Cardiac fibroblast (primary cell): Measurements from ENCODE around the gene FCN3.
"Not testable (repeated sequence)": the region's sequence is repeated elsewhere in the genome, so short reads cannot be mapped to it uniquely, and the experiment has no call there.

ENCODE experiments used
- DNase-seq, 2 donors: peaks; one replicate each; pipeline versions ENCODE4 v3.0.0 to v3.0.0-alpha.2; 2010; ENCODE audit warnings: low read depth in 2 of 2
- H3K4me3 ChIP-seq, 2 donors: replicated peaks in 1 of 2; 1 replicate in 1 of 2; 2 replicates in 1 of 2; pipeline ENCODE4 v1.5.1; 2011; ENCODE audit warnings: low read depth in 2 of 2, low read length in 2 of 2, mild to moderate bottlenecking in 2 of 2, moderate library complexity in 1 of 2
- TF ChIP-seq, protein P1 (sequence below): IDR thresholded peaks from one replicate; pipeline ENCODE4 v1.5.1; 2011; ENCODE audit warnings: low read depth, mild to moderate bottlenecking, low read length, inconsistent platforms

Gene FCN3

GRCh38 chr1:27413004-27413403, 38.4 kb upstream of the FCN3 start:
- no peak for DNase-seq
- TF ChIP-seq, protein P1, sequence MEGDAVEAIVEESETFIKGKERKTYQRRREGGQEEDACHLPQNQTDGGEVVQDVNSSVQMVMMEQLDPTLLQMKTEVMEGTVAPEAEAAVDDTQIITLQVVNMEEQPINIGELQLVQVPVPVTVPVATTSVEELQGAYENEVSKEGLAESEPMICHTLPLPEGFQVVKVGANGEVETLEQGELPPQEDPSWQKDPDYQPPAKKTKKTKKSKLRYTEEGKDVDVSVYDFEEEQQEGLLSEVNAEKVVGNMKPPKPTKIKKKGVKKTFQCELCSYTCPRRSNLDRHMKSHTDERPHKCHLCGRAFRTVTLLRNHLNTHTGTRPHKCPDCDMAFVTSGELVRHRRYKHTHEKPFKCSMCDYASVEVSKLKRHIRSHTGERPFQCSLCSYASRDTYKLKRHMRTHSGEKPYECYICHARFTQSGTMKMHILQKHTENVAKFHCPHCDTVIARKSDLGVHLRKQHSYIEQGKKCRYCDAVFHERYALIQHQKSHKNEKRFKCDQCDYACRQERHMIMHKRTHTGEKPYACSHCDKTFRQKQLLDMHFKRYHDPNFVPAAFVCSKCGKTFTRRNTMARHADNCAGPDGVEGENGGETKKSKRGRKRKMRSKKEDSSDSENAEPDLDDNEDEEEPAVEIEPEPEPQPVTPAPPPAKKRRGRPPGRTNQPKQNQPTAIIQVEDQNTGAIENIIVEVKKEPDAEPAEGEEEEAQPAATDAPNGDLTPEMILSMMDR = no peak
- no peak overlapping the region for H3K4me3 ChIP-seq

DNA sequence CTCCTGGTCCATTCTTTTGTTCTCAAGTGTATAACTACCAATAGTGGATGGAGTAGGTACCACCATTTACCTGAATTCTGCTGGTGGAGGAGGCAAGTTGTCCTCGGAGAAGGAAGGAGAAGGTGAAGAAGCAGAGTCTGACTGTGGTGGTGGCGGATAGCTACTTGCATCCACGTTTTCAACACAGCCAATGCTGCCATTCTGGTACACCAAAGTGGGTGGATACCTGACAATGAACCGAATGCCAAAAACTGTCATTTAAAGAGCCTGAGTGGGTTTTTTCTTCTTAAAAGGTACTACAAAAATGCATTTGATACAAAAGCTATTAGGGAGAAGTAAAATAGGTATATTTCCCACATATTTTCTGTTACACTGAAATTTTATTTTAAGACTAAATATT, 37.9 kb upstream of the FCN3 start:
- no peak for DNase-seq
- TF ChIP-seq, protein P1 = no peak
- no peak overlapping the region for H3K4me3 ChIP-seq

- no peak overlapping the region for H3K4me3 ChIP-seq
- no peak for DNase-seq
- TF ChIP-seq, protein P1 = no peak
Measured at GRCh38 chr1:27410709-27411108, 36.1 kb upstream of the FCN3 start.

DNA sequence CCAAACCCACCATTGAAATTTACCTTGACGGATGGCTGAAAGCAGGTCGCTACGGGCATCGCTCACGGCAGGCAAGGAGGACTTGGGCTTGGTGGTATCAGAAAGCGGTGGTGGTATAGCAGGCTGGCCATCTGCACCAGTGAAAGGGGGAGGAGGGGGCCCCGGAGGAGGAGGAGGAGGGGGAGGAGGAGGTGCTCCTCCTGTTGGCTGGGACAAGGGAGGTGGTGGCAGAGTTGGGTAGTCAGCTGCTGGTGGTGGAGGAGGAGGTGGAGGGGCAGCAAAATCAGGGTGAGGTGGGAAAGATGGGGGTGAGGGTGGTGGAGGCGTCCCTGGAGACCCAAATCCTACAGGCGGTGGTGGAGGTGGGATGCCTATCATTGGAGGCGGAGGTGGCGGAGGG, 35.0 kb upstream of the FCN3 start:
- TF ChIP-seq, protein P1 = no peak
- DNase-seq = no peak
- H3K4me3 ChIP-seq = no peak overlapping the region

DNA sequence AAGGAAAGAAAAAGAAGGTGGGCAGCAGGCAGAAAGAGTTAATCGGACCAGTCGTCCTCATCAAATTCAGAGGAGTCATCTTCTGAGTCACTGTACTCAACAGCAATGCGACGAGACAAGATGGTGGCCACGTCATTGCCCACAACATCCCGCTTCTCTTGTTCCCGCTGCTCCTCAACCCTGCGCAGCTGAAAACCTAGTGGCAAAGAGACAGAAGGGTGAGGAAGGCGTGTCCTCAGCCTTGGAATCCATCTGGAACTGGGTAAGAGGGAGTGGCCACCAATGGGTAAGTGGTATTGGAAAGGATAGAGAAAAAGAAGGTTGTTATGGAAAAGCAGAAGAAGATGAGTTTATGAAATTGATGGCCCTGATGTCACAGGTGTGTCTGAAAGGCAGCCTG, 33.5 kb upstream of the FCN3 start:
- TF ChIP-seq, protein P1 = no peak
- H3K4me3 ChIP-seq = no peak overlapping the region
- peak in 1 of 2 donors; percentile 49 for DNase-seq

DNA sequence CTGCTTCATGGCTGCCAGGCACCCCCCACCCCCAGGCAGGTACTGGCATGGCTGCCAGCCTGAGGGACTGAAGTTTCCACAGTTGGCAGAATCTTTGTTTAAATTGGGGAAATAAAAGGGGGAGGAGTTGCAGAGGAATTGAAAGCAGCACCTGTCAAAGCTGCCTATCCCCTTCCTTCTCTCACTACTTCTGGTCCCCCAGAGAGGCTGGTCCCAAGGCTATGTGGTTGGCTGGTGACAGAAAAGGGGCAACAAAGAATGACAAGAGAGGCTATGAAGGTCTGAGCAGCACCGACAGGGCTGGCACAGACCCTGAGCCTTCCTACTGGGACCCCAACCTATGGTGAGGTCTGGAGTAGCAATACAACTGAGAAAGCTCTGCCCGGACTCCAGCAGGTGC, 32.2 kb upstream of the FCN3 start:
- DNase-seq, H3K4me3 ChIP-seq: not testable (repeated sequence)

DNA sequence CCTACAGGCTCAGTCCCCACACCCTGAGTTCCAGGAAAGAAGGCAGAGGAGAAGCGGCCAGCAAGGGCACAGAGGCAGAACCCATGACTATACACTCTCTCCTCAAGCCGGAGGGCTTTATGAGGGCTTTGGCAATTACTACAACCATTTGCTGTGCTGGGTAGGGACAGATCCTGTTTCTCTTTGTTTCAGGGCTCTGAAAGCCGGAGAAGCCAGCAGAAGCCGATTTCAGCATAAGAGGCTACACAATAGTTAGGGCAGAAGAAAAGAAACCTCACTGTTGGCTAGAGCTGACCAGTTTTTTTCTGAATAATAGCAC, 31.7 kb upstream of the FCN3 start:
- DNase-seq = no peak
- no peak overlapping the region for H3K4me3 ChIP-seq
- TF ChIP-seq, protein P1 = no peak

GRCh38 chr1:27405598-27406361, 31.2 kb upstream of the FCN3 start:
- DNase-seq, H3K4me3 ChIP-seq: not testable (repeated sequence)
